Lower leg skin (tissue), 4 donors: ENCODE data around the gene RPGR. TPM values are rescaled to one million over a fixed set of nuclear protein-coding genes. Genes with fewer than 3 reads are reported as not detected.

Experiments
- DNase-seq, 2 donors: peaks; one replicate each; pipeline ENCODE4 v3.0.0-alpha.2; 2019; ENCODE audit warnings: low spot score in 2 of 2
- H3K4me3 ChIP-seq: fragments of 200-600 bp; sonication (generic); 2 replicates; pipeline ENCODE4 v1.5.1; 2017; ENCODE audit warnings: mild to moderate bottlenecking, low read depth; ENCODE audit not compliant: poor library complexity, severe bottlenecking
- POLR2A ChIP-seq, 2 donors: fragments of 450-650 bp; IDR thresholded peaks; one replicate each; pipeline ENCODE4 v1.6.1; 2016 to 2017; ENCODE audit warnings: antibody characterized with exemption in 2 of 2, mild to moderate bottlenecking in 1 of 2, moderate library complexity in 1 of 2
- WGBS, 2 donors: methylation state at CpG; one replicate each; pipeline ENCODE4 v1.1.5; 2018; 5-methylcytosine and 5-hydroxymethylcytosine counted together
- intact Hi-C: fragments of 100-400 bp; cut with DNase I; formaldehyde crosslinking; loops from one replicate; pipeline ENCODE4 v1.15.0; 2023; ENCODE audit warnings: low total_unique reads
- total RNA-seq, 4 donors: library from RNA; depleted of rRNA; stranded (reverse); fragments of >200 nt; gene quantifications; one replicate each; pipeline ENCODE4 v1.1.0, GENCODE V29; 2016
- TF ChIP-seq, protein P1 (sequence below), 3 donors: fragments of 450-650 bp; IDR thresholded peaks; one replicate each; pipeline ENCODE4 v1.5.1; 2016; ENCODE audit warnings: antibody characterized with exemption in 3 of 3, mild to moderate bottlenecking in 3 of 3, moderate library complexity in 2 of 3

RPGR gene
- total RNA-seq, 4 donors from 2014 or later, result 4.1 to 33.4 (median 19.4) TPM

DNA sequence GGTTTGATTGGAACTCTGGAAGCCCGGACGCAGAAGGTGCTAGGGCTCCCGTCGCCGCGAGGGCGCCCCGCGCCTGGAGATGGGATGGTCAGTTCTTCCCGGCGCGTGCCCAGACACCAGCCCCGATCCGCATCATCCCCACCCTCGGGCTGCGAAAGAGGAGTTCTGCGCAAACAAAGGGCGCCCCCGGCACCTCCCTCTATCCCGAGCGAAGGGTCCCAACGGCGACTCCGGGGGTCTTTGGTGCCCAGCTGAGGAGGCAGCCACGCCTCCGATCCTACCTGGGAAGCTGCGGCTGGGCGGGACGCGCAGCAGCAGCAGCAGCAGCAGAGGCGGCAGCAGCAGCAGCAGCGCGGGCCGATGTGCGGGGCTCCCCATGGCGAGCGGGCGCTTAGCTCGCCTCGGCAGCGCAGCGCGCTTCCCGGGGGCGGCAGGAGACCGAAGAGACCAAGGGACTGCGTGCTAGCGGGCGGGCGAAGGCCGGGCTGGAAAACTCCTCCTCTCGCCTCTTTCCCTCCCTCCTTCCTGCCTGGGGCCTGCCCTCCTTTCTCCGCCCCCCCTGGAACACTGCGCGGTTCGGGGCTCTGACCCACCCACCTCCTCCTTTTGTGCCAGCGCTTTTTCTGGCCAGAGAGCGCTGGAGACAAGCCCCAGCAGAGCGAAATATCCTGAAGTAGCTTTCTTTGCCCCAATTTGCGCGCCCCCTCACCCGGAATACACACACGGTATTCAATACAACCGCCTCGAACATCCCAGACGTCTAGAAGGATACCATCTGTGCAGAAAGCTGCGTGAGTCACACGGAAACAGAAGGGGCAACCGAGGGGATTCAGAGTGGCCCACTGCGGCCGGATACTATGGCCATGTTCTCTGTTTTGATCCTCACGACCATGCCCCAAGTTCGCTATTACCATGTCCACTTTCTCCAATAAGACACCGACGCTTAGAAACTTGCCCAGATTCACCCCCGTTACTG is 106.6 kb downstream of the RPGR start, which contains the start of gene SRPX:
Gene SRPX, minus strand, starts transcription at position 457 of the 976 bp plus-strand sequence. Its CDS starts 79 bp downstream, at position 378.
- peak within 1 kb of the TSS; percentile 20 for H3K4me3 ChIP-seq
- WGBS, 2 donors, result 8 to 38% methylated on average over 46 to 58 of the region's 76 CpGs
- peak in 1 of 2 donors; percentile 87 for DNase-seq
- TF ChIP-seq POLR2A (IDR thresholded peaks at IDR 0.05), result no peak
- TF ChIP-seq, protein P1, sequence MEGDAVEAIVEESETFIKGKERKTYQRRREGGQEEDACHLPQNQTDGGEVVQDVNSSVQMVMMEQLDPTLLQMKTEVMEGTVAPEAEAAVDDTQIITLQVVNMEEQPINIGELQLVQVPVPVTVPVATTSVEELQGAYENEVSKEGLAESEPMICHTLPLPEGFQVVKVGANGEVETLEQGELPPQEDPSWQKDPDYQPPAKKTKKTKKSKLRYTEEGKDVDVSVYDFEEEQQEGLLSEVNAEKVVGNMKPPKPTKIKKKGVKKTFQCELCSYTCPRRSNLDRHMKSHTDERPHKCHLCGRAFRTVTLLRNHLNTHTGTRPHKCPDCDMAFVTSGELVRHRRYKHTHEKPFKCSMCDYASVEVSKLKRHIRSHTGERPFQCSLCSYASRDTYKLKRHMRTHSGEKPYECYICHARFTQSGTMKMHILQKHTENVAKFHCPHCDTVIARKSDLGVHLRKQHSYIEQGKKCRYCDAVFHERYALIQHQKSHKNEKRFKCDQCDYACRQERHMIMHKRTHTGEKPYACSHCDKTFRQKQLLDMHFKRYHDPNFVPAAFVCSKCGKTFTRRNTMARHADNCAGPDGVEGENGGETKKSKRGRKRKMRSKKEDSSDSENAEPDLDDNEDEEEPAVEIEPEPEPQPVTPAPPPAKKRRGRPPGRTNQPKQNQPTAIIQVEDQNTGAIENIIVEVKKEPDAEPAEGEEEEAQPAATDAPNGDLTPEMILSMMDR (IDR thresholded peaks at IDR 0.05), result no peak
- intact Hi-C loops, result no loop called here

DNA sequence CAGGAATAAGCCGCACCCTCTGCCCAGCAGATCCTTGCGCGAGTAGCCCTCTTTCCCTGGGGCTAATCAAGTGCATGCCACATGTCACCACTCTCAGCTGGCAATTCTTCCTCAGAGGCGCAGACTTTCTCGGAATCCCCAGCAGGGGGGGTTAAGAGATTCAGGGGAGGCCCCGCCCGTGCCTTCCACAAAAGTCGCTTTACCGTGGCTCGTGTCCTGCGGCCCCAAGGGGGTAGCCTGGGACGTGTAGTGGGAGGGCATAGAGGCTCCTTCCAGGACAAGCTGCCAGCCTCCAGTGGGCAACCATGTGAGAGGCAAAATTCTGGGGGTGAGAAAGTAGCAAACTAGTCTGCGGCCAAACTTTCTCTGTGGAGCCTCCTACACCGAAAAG is 107.3 kb downstream of the RPGR start:
- peak in 1 of 2 donors; percentile 85 for DNase-seq
- TF ChIP-seq, protein P1 (IDR thresholded peaks at IDR 0.05), result no peak
- no peak for TF ChIP-seq POLR2A (IDR thresholded peaks at IDR 0.05)
- intact Hi-C loops, result no loop called here
- 0 to 49% methylated on average over 4 to 13 of the region's 14 CpGs for WGBS, 2 donors
- peak overlapping the region; percentile 20 for H3K4me3 ChIP-seq

Other genes with a start within 250 kb of the RPGR start
- 10 to 100 TPM; 13.4 to 56.5 (median 22.3) TPM for gene SRPX, start 106.6 kb downstream of the RPGR start, total RNA-seq
- gene OTC, start 25.1 kb upstream of the RPGR start, total RNA-seq, result not detected
- 10 to 100 TPM in 3 of 4 donors, 1 to 10 TPM in 1; 7.0 to 31.3 (median 14.4) TPM for gene TSPAN7, start 234.0 kb upstream of the RPGR start, total RNA-seq